GM12872 (cell line): Measurements from ENCODE around the gene TLX1.

Source experiments
- CTCF ChIP-seq: IDR thresholded peaks from 3 replicates; pipeline ENCODE4 v1.5.1; 2011; ENCODE audit warnings: low read depth, mild to moderate bottlenecking, low read length, moderate library complexity; ENCODE audit not compliant: insufficient read depth

TLX1 gene

GRCh38 chr10:101112799-101113594 lies 18.1 kb upstream of the TLX1 start:
- TF ChIP-seq CTCF = no peak

GRCh38 chr10:101113890-101114403 lies 17.2 kb upstream of the TLX1 start:
- TF ChIP-seq CTCF = no peak

GRCh38 chr10:101114646-101115045 lies 16.5 kb upstream of the TLX1 start:
- TF ChIP-seq CTCF = no peak

- TF ChIP-seq CTCF = no peak
Measured at GRCh38 chr10:101116754-101117153, 14.3 kb upstream of the TLX1 start.

GRCh38 chr10:101118031-101118430 lies 13.1 kb upstream of the TLX1 start:
- TF ChIP-seq CTCF = no peak

- no peak for TF ChIP-seq CTCF
Measured at GRCh38 chr10:101120520-101120883, 10.6 kb upstream of the TLX1 start.

GRCh38 chr10:101120884-101121653 lies 10.0 kb upstream of the TLX1 start:
- no peak for TF ChIP-seq CTCF
